ENCODE measurements around the gene USP20. TPM values are rescaled to one million over a fixed set of nuclear protein-coding genes. Genes with fewer than 3 reads are reported as not detected.

Gene USP20
- total and polyA plus RNA-seq, 2 donors (not counting 3 experiments of a cell fraction or from before 2014, with no cell fraction given) = 13.4 to 25.9 TPM

- no peaks in the 10 kb centered on the region for H3K9me1 ChIP-seq (replicated peaks; ENCODE audit: control insufficient read depth, extremely low read depth, insufficient read depth, low read length)
- H3K4me1 ChIP-seq (ENCODE audit: control insufficient read depth, extremely low read depth, insufficient read depth, low read length) = peaks cover 37% of the 10 kb centered on the region
- dilution Hi-C loops (cut with MboI; ENCODE audit: extremely low pct_ligation_motif_present, low sequenced_read_pairs) (no loop called here), intact Hi-C loops (cut with micrococcal nuclease) (loop anchor here (10.0 kb wide), 1 partner anchor 346 kb away; no protein-coding TSS in a partner anchor)
- DNase-seq (ENCODE audit: low read depth, low spot score) (no peak), FAIRE-seq (no peak)
- peaks cover 0 to 14% of the 10 kb centered on the region in 2 experiments for H3K36me3 ChIP-seq (ENCODE audit: control insufficient read depth in 2 of 2, extremely low read depth in 1 of 2, insufficient read depth in 2 of 2, low read length in 2 of 2)
- no peaks in the 10 kb centered on the region for H3K9me3 ChIP-seq (replicated peaks; ENCODE audit: control insufficient read depth, insufficient read depth, low read length)
- H3K27me3 ChIP-seq (ENCODE audit: control insufficient read depth in 2 of 2, insufficient read depth in 2 of 2, low read length in 2 of 2) = no peaks in the 10 kb centered on the region
- POLR2A ChIA-PET = no interaction called here
- H3K79me2 ChIP-seq (ENCODE audit: control insufficient read depth, insufficient read depth, low read length) = no peaks in the 10 kb centered on the region
- H3K4me3 ChIP-seq (replicated peaks in 1 of 3; ENCODE audit: insufficient read depth in 1 of 3, low read depth in 1 of 3, low read length in 3 of 3) = no peak overlapping the region
- no peak overlapping the region for H3K4me2 ChIP-seq (ENCODE audit: insufficient read depth, low read length)
- CTCF ChIA-PET = interaction anchor here (0.8 to 3.3 kb wide), 5 partner anchors 9 to 179 kb away, joined by 3 to 11 read pairs (median 3); no protein-coding TSS in a partner anchor
- no peaks in the 10 kb centered on the region for H4K20me1 ChIP-seq (replicated peaks; ENCODE audit: control insufficient read depth, extremely low read depth, insufficient read depth, low read length)
- no peak overlapping the region for H3K27ac ChIP-seq (ENCODE audit: insufficient read depth, low read depth, low read length)
- no peak overlapping the region for H2AFZ ChIP-seq (ENCODE audit: low read depth, low read length)
- no TSS peak for BruUV-seq (replicated peaks)
- H3K9ac ChIP-seq (replicated peaks; ENCODE audit: extremely low read depth, insufficient read depth, low read length) = no peak overlapping the region
- TF ChIP-seq MAX (IDR thresholded peaks at IDR 0.05; ENCODE audit: insufficient read depth, insufficient read length) (no peak), CTCF (IDR thresholded peaks at IDR 0.05; ENCODE audit: extremely low read depth in 1 of 2, insufficient read depth in 1 of 2, low read depth in 1 of 2, low read length in 2 of 2) (no peak), POLR2AphosphoS5 (IDR thresholded peaks at IDR 0.05; ENCODE audit: insufficient read depth, low read depth, low read length) (no peak), FOS (IDR thresholded peaks at IDR 0.05; ENCODE audit: borderline replicate concordance, insufficient read depth, low read length) (no peak), JUN (IDR thresholded peaks at IDR 0.05; ENCODE audit: borderline replicate concordance, insufficient read depth, insufficient read length, low read depth) (no peak), POLR2A (IDR thresholded peaks at IDR 0.05; ENCODE audit: low read depth, low read length) (no peak), MYC (IDR thresholded peaks at IDR 0.05; ENCODE audit: low read depth, low read length) (no peak), GATA2 (IDR thresholded peaks at IDR 0.05; ENCODE audit: insufficient read depth, insufficient read length, low read depth, low read length) (no peak), EZH2 (IDR thresholded peaks at IDR 0.05; ENCODE audit: borderline replicate concordance, low read depth, low read length, severe bottlenecking) (no peak)
These were observed 53.2 kb downstream of the USP20 start for GRCh38 chr9:129888293-129889121.
